NCI-H2227 treated with DMSO at 0.1 percent for 48 hours (cell line): Measurements from ENCODE around the gene GALNT6.

Experiments
- DNase-seq: peaks from one replicate; lab custom pipeline; 2025; lab: John Stamatoyannopoulos, UW

Gene GALNT6

DNA sequence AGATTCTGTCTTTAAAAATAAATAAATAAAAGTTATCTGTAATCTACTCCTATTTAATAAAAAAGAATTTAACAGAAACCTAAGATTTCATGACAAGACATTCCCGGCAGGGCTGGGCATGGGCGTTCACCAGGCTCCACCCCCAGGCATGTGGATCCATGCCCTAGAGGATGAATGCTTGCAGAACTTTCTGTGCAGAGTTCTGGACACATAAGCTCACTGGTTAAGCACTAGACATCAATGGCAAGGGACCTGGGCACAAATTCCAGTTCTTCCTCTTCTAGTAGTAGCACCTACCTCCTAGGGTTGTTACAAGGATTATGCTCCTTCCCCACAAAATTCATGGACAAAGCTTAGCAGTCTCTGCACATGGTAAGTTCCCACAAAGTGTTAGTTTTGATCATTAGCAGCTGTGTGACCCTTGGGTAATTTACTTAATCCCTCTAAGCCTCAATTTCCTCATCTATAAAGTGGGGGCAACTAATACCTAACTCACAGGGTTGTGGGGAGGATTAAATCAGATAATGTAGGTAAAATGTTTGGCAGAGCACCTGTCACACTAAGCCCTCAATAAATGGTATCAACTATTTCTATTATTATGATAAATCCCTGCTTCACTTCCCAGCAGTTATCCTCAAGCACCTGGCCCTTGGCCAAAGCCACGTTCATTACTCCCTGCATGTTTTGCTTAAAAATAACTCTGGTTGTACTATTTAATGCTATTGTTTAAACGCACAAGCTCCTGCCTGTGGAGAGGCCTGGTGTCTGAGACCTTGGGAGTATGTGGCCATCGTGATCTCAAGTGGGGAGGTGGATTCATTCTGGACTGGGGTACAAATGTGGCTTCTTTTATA is 9.8 kb downstream of the GALNT6 start:
- DNase-seq: peak; percentile 18

DNA sequence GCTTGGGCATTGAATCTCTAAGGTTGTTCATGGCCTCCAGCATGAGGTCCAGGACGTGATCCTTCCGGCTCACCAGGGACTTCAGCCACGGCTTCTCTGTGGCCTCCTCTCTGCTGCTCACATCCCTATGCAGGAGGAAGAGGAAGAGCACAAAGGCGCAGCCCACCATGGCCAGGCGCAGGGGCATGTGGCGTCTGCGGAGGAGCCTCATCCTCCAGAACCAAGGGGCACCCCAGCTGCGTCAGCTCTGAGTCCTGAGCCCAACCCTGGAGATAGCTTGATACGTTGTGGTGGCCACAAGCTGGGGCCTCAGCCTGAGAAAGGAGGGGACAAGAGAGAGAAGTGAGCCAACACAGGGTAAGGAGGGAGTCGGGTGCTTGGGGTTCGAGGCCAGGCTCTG is 11.6 kb downstream of the GALNT6 start:
- no peak for DNase-seq

DNA sequence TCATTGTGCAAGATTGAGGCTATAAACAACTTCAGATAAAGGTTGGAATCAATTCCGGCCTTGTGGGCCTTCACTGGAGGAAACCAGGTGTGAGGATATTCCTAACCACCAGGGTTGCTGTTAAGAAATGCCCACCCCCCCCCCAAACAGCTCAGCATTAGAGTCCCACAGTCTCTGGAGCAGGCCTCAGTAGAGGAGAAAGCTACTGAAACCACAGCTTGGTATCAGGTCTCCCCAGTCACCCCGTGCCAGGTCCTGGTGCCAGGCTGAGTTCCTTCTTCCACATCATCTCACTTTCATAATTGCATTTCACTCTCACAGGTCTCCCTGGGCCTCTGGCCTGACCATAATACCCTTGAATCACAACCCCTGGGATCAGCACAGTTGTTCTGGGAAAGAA is 12.5 kb downstream of the GALNT6 start:
- DNase-seq: no peak

DNA sequence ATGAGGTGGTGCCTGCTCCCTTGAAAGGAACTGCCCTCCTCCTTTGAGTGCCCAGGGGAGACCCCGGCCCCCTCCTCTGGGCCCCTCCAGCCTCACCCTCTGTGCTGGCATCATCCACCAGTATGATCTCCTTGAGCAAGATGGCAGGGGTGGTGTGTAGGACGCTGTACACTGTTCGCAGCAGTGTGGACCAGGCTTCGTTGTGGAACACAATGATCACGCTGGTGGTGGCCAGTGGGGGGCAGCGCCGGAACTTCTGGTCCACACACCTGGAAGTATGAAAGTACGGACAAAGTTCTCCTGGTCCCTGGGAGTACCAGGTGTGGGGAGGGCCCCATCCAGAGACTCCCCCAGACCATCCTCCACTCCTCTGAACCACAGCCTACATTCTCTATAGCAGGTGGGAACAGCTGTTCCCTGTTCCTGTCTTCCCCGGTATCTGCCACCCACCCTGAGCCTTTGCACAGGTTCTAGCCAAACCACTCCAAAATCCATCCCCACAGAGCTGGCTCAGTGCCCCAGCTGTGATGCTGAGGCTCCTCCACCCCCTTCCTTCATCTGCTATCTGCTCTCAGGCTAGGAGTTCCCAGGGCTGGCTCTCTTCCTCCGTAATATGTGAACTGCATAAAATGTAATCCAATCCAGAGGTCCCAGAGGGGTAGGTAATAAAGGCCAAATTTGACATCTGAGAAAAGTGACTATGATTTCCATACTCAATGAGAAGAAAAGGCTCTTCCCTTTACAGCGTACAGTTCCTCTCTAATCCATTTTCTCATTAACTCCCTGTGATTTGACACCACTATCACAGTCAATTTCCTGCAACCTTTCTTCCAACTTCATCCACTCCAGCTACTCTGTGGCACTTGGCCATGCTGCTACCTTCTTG is 13.9 kb downstream of the GALNT6 start:
- no peak for DNase-seq

DNA sequence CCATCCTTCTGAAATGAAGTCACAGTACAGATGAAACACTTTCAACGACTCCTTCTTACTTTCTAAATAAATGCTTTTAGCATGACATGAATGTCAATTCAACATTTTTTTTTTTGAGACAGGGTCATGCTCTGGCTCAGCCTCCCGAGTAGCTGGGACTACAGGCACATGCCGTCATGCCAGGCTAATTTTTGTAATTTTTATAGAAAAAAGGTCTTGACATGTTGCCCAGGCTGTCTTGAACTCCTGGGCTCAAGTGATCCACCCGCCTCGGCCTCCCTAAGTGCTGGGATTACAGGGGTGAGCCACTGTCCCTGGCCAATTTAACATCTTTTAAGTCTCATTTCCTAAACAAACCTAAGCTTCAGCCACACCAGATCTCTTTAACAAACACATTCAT is 16.4 kb downstream of the GALNT6 start:
- no peak for DNase-seq

DNA sequence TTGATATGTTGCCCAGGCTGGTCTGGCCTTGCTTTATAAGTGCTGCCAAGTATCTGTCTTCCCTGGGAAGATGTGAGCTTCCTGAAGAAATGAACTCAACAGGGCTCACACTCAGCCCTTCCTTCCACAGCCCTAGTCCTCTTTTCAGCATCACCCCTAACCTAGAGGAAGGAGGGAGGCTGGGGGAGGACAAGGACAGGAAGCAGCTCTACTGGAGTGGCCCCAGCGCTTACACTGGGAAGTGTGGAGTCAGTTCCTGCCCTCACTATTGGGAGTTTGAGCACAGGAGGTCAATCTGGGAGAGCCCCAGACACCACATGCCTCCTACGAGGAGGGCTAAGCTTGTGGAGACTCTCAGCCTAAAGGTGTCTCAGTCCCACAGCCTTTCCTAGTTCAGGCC is 16.8 kb downstream of the GALNT6 start:
- DNase-seq: no peak

DNA sequence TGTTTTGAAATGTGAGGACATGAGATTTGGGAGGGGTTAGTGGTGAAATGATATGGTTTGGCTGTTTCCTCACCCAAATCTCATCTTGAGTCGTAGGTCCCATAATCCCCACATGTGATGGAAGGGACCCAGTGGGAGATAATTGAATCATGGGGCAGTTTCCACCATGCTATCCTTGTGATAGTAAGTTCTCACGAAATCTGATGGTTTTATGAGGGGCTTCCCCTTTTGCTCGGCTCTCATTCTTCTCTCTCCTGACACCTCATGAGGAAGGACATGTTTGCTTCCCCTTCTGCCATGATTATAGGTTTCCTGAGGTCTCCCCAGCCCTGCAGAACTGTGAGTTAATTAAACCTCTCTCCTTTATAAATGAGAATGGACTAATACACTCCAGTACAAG is 18.0 kb downstream of the GALNT6 start:
- DNase-seq: no peak

DNA sequence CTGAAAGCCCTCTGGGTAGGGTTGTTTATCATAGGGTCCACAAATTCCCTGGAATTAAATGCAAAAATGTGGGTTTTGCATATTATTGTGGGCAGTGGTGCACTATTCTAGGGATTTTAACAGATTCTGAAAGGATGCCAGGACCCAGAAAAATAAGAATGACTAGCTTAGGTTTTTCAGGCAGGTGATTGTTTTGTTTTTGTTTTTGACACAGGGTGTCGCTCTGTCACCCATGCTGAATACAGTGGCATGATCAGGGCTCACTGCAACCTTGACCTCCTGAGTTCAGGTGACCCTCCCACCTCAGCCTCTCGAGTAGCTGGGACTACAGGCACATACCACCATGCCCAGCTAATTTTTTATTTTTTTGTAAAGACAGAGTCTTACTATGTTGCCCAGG is 19.2 kb downstream of the GALNT6 start:
- no peak for DNase-seq

DNA sequence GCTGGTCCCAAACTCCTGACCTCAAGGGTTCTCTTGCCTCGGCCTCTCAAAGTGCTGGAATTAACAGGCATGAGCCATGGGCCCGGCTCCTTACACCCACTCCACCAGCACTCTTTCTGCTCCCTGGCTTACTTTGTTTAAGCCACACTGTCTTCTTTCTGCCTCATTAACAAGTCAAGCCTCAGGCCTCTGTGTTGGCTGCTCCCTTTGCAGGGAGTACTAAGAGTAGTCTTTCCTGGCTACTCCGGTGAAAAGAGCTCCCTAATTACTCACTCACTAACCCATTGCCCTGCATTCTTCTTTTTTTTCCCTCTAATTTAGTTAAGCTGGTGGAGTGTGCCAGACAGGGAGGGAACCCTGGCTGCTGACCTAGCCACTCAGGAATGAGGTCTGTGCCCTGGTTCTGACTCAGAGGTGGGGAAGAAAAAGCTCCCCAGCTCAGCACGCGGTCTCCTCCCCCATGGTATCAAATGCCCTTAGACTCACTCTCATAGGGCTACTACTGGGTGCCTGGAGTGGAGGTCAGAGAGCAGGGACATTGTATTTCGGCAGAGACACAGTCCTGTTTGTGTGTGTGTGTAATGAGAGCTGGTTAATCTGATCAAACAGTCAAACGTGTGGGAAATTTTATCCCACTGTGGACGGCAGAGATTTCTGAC is 19.8 kb downstream of the GALNT6 start:
- peak; percentile 11 for DNase-seq

DNA sequence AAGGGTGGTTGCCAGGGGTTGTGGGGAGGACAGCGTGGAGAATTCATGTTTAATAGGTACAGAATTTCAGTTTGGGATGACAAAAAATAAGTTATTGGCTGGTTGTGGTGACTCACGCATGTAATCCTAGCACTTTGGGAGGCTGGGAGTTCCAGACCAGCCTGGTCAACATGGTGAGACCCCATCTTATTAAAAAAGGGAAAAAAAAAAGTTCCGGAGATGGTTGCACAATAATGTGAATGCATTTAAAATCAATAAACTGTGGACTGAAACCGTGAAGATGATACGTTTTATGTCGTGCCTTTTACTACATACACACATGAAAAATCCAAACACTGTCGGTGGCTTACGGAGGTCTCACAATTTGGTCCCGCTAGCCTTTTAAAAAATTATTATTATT is 20.5 kb downstream of the GALNT6 start:
- DNase-seq: no peak

DNA sequence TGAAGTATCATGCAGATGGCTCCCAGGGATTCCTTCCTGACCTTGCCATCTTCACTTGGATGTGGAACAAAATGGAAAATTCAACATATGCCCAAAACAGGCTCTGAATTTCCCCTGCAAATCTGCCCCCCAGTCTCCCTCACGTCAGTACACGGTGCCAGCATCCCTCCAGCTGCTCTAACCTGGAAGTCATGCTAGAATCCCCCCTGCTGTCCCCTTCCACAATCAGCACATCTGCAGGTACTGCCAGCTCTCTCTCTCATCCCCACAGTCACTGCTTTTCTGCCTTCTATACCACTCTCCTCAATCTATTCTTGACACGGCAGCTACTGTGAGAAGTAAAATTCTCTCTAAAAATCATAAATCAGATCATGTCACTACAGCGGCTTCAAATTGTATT is 21.6 kb downstream of the GALNT6 start:
- no peak for DNase-seq

DNA sequence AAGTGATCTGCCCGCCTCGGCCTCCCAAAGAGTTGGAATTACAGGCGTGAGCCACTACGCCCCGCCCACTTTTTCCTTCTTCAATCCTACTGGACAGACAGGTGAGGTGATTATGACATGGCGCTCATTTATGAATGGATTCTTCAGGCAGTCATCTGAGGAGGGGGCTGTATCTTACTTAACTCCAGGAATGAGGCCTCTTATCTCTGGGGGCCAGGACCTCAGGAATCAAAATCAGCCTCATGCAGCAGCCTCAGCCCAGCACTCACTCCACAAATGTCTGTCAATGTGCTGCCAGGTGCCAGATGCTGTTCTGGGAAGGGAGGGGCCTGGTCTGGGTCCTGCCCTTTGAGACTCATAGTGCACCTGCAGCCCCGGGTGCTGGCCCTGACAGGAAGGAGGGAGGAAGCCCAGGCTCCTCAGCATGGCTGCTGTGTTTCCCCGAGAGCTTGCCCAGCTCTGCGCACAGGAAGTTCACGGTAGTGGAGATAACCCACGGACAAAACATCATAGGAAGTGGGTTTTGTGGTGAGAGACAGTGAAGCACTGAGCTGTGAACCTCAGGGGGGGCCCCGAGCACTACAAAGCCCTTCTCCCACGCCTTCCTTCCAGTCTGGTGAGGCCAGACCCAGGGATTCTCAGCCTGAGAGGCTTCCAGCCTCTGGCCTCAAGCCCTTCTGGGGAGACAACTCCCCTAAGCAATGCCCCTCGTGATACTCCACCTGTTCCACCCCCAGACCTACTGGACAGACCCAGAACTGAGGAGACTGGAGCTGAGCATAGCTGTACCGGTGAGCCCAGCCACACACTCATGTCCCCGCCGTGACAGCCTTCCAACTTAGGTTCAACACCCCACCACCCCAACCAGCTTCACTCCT is 22.3 kb downstream of the GALNT6 start:
- no peak for DNase-seq

DNA sequence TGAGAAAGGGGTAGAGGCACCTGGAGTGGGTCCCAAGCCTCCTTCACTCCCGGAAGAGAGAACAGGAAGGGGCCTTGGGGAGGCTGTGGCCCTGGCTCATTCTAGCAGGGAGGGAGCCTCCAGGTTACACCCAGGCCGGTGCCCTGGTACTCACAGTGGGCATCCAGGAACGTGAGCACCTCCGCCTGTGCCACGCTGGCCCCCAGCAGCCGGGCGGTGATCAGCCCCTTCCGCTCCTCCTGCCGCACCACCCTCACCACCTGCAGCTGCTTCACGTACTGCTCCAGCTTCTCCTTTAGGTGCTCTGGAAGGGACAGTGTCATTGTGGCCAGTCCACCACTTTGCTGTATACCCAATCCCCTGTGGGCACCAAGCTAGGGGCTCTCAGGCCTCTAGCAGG is 25.9 kb downstream of the GALNT6 start:
- no peak for DNase-seq

DNA sequence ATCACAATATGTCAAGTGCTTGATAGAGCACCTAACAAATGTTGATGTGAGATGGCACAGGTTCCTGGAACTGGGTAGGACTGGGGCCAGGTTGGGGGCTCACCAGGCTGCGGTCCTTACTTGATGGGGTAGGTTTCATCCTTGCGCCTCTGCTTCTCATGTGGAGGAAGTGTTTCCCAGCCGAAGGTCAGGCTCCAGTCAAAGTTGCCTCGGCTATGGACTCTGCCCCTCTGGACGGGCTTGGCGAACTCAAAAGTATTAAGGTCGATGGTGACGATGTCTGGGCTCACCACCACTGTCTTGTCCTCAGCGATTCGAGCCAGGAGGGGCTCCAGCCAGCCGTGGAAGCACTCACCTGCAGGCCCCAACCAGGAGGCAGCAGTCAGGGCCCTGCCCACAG is 27.2 kb downstream of the GALNT6 start:
- no peak for DNase-seq

DNA sequence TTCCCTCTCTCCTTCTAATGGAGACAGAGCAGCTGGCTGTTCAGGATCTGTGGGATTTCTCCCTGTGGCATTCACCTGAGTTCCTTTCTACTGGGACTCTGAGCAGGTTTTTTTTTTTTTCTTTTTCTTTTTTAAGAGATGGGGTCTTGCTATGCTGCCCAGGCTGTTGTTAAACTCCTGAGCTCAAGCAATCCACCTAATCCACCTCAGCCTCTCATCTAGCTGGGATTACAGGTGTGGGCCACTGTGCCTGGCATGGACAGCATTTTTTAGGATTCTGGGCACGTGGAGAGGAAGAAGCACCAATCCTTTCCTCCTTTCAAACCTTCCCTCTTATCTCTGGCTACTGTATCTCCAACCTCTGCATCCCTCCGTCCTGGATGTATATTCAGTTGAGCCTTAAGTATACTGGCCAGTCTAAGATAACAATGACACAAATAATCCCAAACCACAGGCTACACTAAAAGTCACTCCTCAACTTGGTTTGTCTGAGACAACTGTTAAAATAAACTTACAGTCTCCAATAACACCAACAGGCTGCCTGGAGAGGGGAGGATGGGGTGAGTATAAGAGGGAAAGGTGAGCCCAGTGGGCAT is 28.4 kb downstream of the GALNT6 start:
- no peak for DNase-seq

DNA sequence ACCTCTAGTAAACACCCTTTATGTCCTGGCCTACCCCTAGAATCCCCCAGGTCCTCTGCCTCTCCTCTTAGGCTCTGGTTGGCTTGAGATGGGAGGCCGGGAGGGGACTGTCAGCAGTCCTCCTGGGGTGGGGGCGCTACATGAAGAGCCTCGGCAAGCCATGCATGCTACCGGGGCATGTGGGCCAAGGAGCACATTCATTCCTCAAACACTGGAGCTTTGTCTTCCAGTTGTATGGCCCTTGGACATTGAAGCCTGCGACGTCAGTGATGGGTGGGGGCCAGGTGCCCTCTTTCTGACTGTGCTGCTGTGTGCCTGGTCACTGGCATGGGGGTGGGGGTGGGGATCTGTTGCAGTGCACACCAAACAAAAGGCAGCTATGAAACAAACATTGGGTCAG is 28.9 kb downstream of the GALNT6 start:
- no peak for DNase-seq

DNA sequence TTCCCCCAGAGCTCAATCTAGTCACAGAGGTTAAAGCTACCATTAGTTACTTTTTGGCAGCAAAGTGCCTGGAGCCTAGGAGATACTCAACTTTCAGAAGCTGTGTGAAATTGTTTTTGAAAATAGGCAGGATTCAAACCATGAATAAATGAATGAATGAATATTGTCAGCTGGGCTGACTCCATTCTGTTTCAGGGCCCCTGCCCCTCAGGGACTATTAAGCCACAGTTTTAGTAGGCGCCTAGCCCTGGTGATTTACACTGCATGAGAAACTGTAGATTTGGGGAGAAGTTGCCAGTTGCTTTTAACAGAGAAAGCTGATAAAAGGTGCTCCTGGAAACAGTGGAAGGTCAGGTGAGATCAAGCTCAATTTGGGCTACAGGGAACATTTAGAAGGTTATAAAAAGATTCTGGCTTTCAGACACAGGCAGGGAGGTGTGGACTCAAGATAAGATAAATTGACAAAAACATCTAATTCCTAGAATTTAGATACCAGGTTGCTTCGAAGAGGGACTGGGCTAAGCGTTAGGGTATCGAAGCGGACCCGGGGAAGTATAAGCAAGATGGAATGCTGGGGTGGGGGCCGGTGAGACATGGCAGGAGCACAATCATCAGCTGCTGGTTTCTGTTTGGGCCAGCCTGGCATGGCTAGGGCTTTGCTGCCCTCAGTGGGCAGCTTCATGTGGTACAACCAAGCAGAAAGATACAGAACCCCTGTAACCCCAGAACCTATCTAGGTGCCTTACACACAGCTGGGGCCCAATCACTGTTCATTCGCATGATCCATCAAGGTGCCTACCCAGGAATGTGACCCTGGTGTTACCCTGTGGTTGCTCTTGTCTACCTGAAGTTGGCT is 29.8 kb downstream of the GALNT6 start:
- no peak for DNase-seq

DNA sequence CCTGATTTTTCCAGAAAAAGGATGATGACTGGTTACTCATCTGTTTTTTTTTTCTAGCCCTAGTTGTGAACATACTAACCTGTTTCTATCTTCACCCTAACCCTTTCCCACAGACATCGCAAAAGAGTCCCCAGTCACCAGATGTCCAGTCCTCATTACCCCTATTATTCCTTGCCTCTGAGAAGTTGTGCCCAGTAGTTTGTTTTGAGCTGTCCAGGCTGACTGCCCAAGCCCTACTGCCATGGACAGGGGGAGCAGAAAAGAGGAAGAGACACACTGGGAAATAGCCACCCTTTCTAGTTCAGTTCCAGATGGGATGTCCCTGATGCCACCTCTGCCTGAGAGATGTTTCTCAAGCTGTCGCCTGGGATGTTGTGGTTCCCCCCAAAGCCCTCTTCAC is 30.9 kb downstream of the GALNT6 start:
- no peak for DNase-seq

DNA sequence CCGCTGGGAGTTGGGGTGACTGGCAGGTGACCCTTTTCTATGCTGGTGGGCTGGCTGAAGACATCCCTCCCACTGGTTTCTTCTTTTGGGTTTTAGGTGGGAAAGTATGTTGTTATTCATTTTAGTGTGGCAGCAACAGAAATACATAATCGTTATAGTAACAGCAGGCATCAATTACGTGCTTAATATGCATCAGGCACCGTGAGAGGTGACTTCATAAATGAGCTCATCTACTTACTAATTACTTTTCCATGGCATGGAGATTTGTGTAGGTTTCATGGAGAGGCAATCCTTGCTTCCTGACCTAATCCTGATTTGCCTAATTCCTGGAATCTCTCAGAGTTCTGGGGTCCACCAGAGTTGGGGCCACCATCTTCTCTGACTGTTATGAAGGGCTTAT is 31.4 kb downstream of the GALNT6 start:
- no peak for DNase-seq

DNA sequence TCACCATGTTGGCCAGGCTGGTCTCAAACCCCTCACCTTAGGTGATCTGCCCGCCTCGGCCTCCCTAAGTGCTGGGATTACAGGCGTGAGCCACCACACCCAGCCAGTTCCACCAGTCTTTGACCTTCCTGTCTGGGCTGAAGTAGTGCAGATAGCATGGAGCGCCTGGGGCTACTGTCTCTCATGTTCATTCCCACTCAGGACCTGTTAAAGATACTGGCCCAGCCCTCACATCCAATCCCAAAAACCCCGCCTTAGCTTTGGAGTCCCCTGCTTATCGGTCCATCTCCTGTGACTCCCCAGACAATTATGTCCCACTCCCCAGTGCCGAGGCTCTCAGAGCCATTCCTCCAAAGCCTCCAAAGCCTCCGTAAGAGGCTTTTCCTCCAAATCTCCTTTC is 32.7 kb downstream of the GALNT6 start:
- DNase-seq: no peak
